C4-2B (cell line): ENCODE results near the gene C17orf78.
"Not testable (repeated sequence)": the region's sequence is repeated elsewhere in the genome, so short reads cannot be mapped to it uniquely, and the experiment has no call there.

Source experiments
- H3K27ac ChIP-seq: fragments of 450-650 bp; 2 replicates; pipeline ENCODE4 v1.5.1; 2017
- CTCF ChIP-seq: fragments of 450-650 bp; conservative IDR thresholded peaks from 2 replicates; pipeline ENCODE4 v1.5.1; 2017; ENCODE audit warnings: mild to moderate bottlenecking
- ZFX ChIP-seq: fragments of 450-650 bp; IDR thresholded peaks from 2 replicates; pipeline ENCODE4 v1.6.1; 2017

C17orf78 gene

GRCh38 chr17:37430051-37430627 lies 54.4 kb downstream of the C17orf78 start:
- no peak overlapping the region for H3K27ac ChIP-seq
- TF ChIP-seq CTCF (no peak), ZFX (no peak)

- H3K27ac ChIP-seq = no peak overlapping the region
Measured at GRCh38 chr17:37432671-37433070, 56.9 kb downstream of the C17orf78 start.

GRCh38 chr17:37438141-37438540 lies 62.4 kb downstream of the C17orf78 start:
- TF ChIP-seq CTCF = peak; percentile 40
- TF ChIP-seq ZFX = no peak
- no peak overlapping the region for H3K27ac ChIP-seq

More at GRCh38 chr17:37432671-37433070, 56.9 kb downstream of the C17orf78 start:
- TF ChIP-seq ZFX (no peak), CTCF (no peak)

- TF ChIP-seq CTCF (no peak), ZFX (no peak)
- H3K27ac ChIP-seq = no peak overlapping the region
Measured at GRCh38 chr17:37440424-37440823, 64.6 kb downstream of the C17orf78 start.

- not testable (repeated sequence) for H3K27ac ChIP-seq
Measured at GRCh38 chr17:37441369-37442014, 65.7 kb downstream of the C17orf78 start.
